Measurements from ENCODE around the gene CFAP20DC. TPM values are rescaled to one million over a fixed set of nuclear protein-coding genes. Genes with fewer than 3 reads are reported as not detected.

The CFAP20DC gene
- total RNA-seq, 1 experiment from 2014 or later: 1.1 TPM

DNA sequence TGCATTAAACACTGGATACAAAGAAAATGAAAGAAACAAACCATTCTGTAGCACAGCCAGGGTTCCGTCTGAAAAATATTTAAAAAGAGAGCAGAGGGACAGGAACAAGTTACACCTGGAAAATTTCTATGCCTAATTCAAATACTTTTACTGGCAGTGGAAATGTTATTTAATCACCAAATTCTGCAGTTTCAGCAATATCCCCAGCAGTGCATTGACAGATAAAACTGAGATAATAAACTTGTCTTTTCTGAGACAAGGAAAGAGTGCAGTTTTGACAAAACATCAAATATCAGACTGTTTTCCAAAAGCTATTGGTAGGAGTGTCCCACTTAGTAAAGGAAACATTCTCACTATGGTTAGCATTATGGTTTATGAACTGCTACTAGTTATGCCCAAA, 209.9 kb downstream of the CFAP20DC start:
- TF ChIP-seq, protein P1, sequence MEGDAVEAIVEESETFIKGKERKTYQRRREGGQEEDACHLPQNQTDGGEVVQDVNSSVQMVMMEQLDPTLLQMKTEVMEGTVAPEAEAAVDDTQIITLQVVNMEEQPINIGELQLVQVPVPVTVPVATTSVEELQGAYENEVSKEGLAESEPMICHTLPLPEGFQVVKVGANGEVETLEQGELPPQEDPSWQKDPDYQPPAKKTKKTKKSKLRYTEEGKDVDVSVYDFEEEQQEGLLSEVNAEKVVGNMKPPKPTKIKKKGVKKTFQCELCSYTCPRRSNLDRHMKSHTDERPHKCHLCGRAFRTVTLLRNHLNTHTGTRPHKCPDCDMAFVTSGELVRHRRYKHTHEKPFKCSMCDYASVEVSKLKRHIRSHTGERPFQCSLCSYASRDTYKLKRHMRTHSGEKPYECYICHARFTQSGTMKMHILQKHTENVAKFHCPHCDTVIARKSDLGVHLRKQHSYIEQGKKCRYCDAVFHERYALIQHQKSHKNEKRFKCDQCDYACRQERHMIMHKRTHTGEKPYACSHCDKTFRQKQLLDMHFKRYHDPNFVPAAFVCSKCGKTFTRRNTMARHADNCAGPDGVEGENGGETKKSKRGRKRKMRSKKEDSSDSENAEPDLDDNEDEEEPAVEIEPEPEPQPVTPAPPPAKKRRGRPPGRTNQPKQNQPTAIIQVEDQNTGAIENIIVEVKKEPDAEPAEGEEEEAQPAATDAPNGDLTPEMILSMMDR (IDR thresholded peaks at IDR 0.05; ENCODE audit: unreplicated experiment): no peak
- ChIA-PET CTCF (interaction anchor here (4.7 kb wide), 1 partner anchor 16 kb away, joined by 30 read pairs; no protein-coding TSS in a partner anchor), POLR2A (no interaction called here)
- intact Hi-C loops (cut with micrococcal nuclease): no loop called here
- BruUV-seq (replicated peaks): no TSS peak
- no peaks in the 10 kb centered on the region for H3K27me3 Mint-ChIP-seq (ENCODE audit: insufficient read depth, unreplicated experiment)
- no peak overlapping the region for H3K4me3 Mint-ChIP-seq (ENCODE audit: unreplicated experiment)
- H3K9me3 Mint-ChIP-seq (ENCODE audit: unreplicated experiment): no peaks in the 10 kb centered on the region
- H3K4me1 Mint-ChIP-seq (ENCODE audit: insufficient read depth, unreplicated experiment): peaks cover 3% of the 10 kb centered on the region
- DNase-seq (ENCODE audit: unreplicated experiment): no peak
- no peak overlapping the region for H3K27ac Mint-ChIP-seq (ENCODE audit: low read depth, unreplicated experiment)
- H3K36me3 Mint-ChIP-seq (ENCODE audit: insufficient read depth, unreplicated experiment): no peaks in the 10 kb centered on the region

DNA sequence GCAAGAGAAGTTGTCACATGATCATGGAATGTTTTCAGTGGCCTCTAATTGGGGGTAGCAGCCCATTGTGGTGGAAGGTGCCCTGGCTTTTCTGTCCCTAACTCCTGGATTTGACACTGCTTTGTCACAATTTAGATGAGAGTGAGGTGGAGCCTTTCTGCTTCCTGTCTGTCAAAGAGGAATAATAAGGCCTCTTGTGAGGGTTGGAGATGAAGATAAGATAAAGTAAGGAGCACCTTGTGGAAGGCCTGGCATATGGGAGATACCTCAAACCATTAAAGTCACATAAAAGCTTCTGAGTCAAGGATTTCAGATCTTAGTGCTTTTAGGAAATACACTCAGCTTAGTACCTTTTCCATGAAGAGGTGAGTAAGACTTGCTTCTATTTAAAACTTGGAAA, 210.6 kb downstream of the CFAP20DC start:
- no peaks in the 10 kb centered on the region for H3K9me3 Mint-ChIP-seq (ENCODE audit: unreplicated experiment)
- no peaks in the 10 kb centered on the region for H3K27me3 Mint-ChIP-seq (ENCODE audit: insufficient read depth, unreplicated experiment)
- CTCF ChIA-PET: interaction anchor here (1.1 to 4.7 kb wide), 2 partner anchors 15 to 213 kb away, joined by 3 to 30 read pairs; no protein-coding TSS in a partner anchor
- no peak overlapping the region for H3K27ac Mint-ChIP-seq (ENCODE audit: low read depth, unreplicated experiment)
- TF ChIP-seq, protein P1 (IDR thresholded peaks at IDR 0.05; ENCODE audit: unreplicated experiment): no peak
- peaks cover 5% of the 10 kb centered on the region for H3K4me1 Mint-ChIP-seq (ENCODE audit: insufficient read depth, unreplicated experiment)
- intact Hi-C loops (cut with micrococcal nuclease): no loop called here
- no peak for DNase-seq (ENCODE audit: unreplicated experiment)
- POLR2A ChIA-PET: no interaction called here
- no peak overlapping the region for H3K4me3 Mint-ChIP-seq (ENCODE audit: unreplicated experiment)
- H3K36me3 Mint-ChIP-seq (ENCODE audit: insufficient read depth, unreplicated experiment): no peaks in the 10 kb centered on the region
- no TSS peak for BruUV-seq (replicated peaks)

DNA sequence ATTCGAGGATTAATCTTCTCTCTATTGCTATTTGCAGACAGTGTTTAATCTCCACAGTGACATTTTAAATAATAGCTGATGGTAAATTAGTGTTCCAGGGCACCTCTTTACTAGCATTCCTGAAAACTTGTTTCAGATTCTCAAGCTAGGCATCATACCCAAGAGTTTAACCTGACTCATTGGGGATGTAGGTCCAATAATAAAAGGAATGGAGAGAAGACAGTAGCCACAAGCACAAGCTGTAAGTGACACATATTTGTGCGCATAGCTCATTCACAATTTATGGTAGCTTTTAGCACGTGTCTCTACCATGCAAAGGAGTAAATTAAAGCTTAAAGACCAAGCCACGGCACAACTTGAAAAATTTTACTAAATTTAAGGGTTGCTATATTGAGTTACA, 212.0 kb downstream of the CFAP20DC start:
- H3K27ac Mint-ChIP-seq (ENCODE audit: low read depth, unreplicated experiment): no peak overlapping the region
- no peak overlapping the region for H3K4me3 Mint-ChIP-seq (ENCODE audit: unreplicated experiment)
- no TSS peak for BruUV-seq (replicated peaks)
- intact Hi-C loops (cut with micrococcal nuclease): no loop called here
- DNase-seq (ENCODE audit: unreplicated experiment): no peak
- H3K4me1 Mint-ChIP-seq (ENCODE audit: insufficient read depth, unreplicated experiment): peaks cover 5% of the 10 kb centered on the region
- ChIA-PET POLR2A (no interaction called here), CTCF (interaction anchor here (0.6 to 4.7 kb wide), 5 partner anchors 14 to 215 kb away, joined by 3 to 30 read pairs (median 3); no protein-coding TSS in a partner anchor)
- TF ChIP-seq, protein P1 (IDR thresholded peaks at IDR 0.05; ENCODE audit: unreplicated experiment): no peak
- no peaks in the 10 kb centered on the region for H3K9me3 Mint-ChIP-seq (ENCODE audit: unreplicated experiment)
- H3K36me3 Mint-ChIP-seq (ENCODE audit: insufficient read depth, unreplicated experiment): no peaks in the 10 kb centered on the region
- H3K27me3 Mint-ChIP-seq (ENCODE audit: insufficient read depth, unreplicated experiment): no peaks in the 10 kb centered on the region

DNA sequence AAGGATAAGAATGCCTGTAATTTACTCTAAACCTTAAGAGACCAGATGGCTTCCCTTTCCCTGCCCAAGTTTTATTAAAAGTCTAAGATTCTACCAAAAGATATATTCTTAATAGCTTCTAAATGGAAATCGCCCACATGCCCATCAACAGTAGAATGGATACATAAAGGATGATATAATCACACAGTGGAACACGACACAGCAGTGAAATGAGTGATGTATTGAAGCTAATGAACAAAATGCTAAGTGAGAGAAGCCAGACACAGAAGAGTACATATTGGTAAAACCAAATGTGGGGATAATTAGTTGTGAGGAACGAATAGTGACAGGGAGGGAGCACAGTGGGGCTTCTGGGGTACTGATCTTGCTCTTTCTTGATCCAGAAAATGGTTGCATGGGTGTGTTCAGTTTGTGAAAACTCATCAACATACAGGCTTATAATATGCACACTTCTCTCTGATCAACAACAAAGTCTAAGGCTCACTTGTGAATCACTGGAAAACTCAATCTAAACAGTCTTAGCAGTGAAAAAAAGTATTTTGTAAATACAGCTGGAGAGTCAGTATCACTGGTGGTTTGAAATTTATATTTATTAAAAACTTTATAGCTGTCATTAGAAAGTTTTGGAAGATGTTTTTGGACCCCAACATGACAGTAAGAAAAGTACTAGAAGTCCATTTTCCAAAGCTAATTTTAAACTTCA, 212.5 kb downstream of the CFAP20DC start:
- H3K4me1 Mint-ChIP-seq (ENCODE audit: insufficient read depth, unreplicated experiment): peaks cover 5% of the 10 kb centered on the region
- no peaks in the 10 kb centered on the region for H3K36me3 Mint-ChIP-seq (ENCODE audit: insufficient read depth, unreplicated experiment)
- no peak overlapping the region for H3K4me3 Mint-ChIP-seq (ENCODE audit: unreplicated experiment)
- POLR2A ChIA-PET: no interaction called here
- H3K27me3 Mint-ChIP-seq (ENCODE audit: insufficient read depth, unreplicated experiment): no peaks in the 10 kb centered on the region
- H3K9me3 Mint-ChIP-seq (ENCODE audit: unreplicated experiment): no peaks in the 10 kb centered on the region
- intact Hi-C loops (cut with micrococcal nuclease): no loop called here
- no peak overlapping the region for H3K27ac Mint-ChIP-seq (ENCODE audit: low read depth, unreplicated experiment)
- TF ChIP-seq, protein P1 (IDR thresholded peaks at IDR 0.05; ENCODE audit: unreplicated experiment): no peak
- no TSS peak for BruUV-seq (replicated peaks)
- CTCF ChIA-PET: interaction anchor here (0.8 to 4.7 kb wide), 3 partner anchors 13 to 196 kb away, joined by 3 to 30 read pairs (median 3); no protein-coding TSS in a partner anchor
- no peak for DNase-seq (ENCODE audit: unreplicated experiment)

Measured in MCF 10A (cell line).